OCI-LY7 (cell line): ENCODE measurements around the gene FBXW7. TPM values are rescaled to one million over a fixed set of nuclear protein-coding genes. Genes with fewer than 3 reads are reported as not detected.

Experiments
- BruUV-seq: library from RNA; stranded (reverse); fragments of 400-500 nt; replicated peaks from 2 replicates; lab custom pipeline; 2021; lab: Mats Ljungman, UMichigan
- CTCF ChIA-PET: fragments of 300-600 bp; sonication (Branson Sonifier 250); formaldehyde crosslinking; loops from one replicate; lab custom pipeline; 2022; ENCODE audit warnings: antibody characterized with exemption; ENCODE audit not compliant: unreplicated experiment; lab: Charles Lee
- POLR2A ChIA-PET: fragments of 300-600 bp; sonication (Branson Sonifier 250); formaldehyde crosslinking; loops from one replicate; lab custom pipeline; 2022; ENCODE audit warnings: antibody characterized with exemption; lab: Charles Lee
- DNase-seq: peaks from one replicate; pipeline ENCODE4 v3.0.0-alpha.2; 2015; ENCODE audit warnings: low spot score
- H2AFZ ChIP-seq: fragments of 200-600 bp; sonication (generic), shearing (Covaris generic); 2 replicates; pipeline ENCODE4 v1.6.1; 2014; ENCODE audit warnings: mild to moderate bottlenecking, antibody characterized with exemption, low read length, moderate library complexity
- H3K27ac ChIP-seq: fragments of 200-600 bp; sonication (generic); 2 replicates; pipeline ENCODE4 v1.5.1; 2014; ENCODE audit warnings: mixed run types, low read depth, mild to moderate bottlenecking, moderate library complexity, low read length, inconsistent platforms; ENCODE audit not compliant: poor library complexity, severe bottlenecking
- H3K36me3 ChIP-seq: fragments of 200-600 bp; sonication (generic); 2 replicates; pipeline ENCODE4 v1.6.1; 2014; ENCODE audit warnings: mild to moderate bottlenecking, antibody characterized with exemption, low read length, moderate library complexity, mixed read lengths; ENCODE audit not compliant: insufficient read depth
- H3K4me1 ChIP-seq: fragments of 200-600 bp; sonication (generic); 2 replicates; pipeline ENCODE4 v1.5.1; 2014; ENCODE audit warnings: mild to moderate bottlenecking, low read length; ENCODE audit not compliant: insufficient read depth, poor library complexity, severe bottlenecking
- H3K4me2 ChIP-seq: fragments of 200-600 bp; sonication (generic); 2 replicates; pipeline ENCODE4 v1.6.1; 2014; ENCODE audit warnings: mild to moderate bottlenecking, low read length
- H3K4me3 ChIP-seq: fragments of 200-600 bp; sonication (generic); 2 replicates; pipeline ENCODE4 v1.5.1; 2014; ENCODE audit warnings: mild to moderate bottlenecking, low read depth, low read length; ENCODE audit not compliant: poor library complexity, severe bottlenecking
- H3K79me2 ChIP-seq: fragments of 200-600 bp; sonication (generic); 2 replicates; pipeline ENCODE4 v1.6.1; 2016; ENCODE audit warnings: low read depth, mild to moderate bottlenecking, low read length, moderate library complexity, mixed read lengths; ENCODE audit not compliant: insufficient read depth
- H3K9me2 ChIP-seq: fragments of 200-600 bp; sonication (generic); 2 replicates; pipeline ENCODE4 v1.6.1; 2016; ENCODE audit warnings: mild to moderate bottlenecking, low read length, mixed read lengths; ENCODE audit not compliant: insufficient read depth
- H3K9me3 ChIP-seq: fragments of 200-600 bp; sonication (generic); 2 replicates; pipeline ENCODE4 v1.6.1; 2014; ENCODE audit warnings: mild to moderate bottlenecking, mixed run types, low read length, mixed read lengths
- H4K20me1 ChIP-seq: fragments of 200-600 bp; sonication (generic); 2 replicates; pipeline ENCODE4 v1.6.1; 2014; ENCODE audit warnings: mild to moderate bottlenecking, antibody characterized with exemption, low read length, moderate library complexity, mixed read lengths; ENCODE audit not compliant: insufficient read depth
- CTCF ChIP-seq: fragments of 200-600 bp; sonication (generic); conservative IDR thresholded peaks from 2 replicates; pipeline ENCODE4 v1.5.1; 2014; ENCODE audit warnings: mild to moderate bottlenecking, antibody characterized with exemption, low read length, moderate library complexity, mixed read lengths
- EZH2phosphoT487 ChIP-seq: fragments of 200-600 bp; sonication (generic); IDR thresholded peaks from 2 replicates; pipeline ENCODE4 v1.6.1; 2018; ENCODE audit warnings: low read depth, borderline replicate concordance, mild to moderate bottlenecking, mixed run types, antibody characterized with exemption, low read length, moderate library complexity, mixed read lengths
- intact Hi-C: fragments of 100-400 bp; cut with micrococcal nuclease; formaldehyde crosslinking; loops from one replicate; pipeline ENCODE4 v1.10.0; 2022; ENCODE audit not compliant: unreplicated experiment
- total RNA-seq, 2 experiments: library from RNA; depleted of rRNA in 1 of 2; stranded (reverse); fragments of >200 nt in 1 of 2; shearing (Covaris generic) in 1 of 2; gene quantifications; 2 replicates each; pipeline ENCODE4 v1.2.3, GENCODE V29; 2014 to 2022

FBXW7 gene
- total RNA-seq, 2 experiments from 2014 or later: 58.8 to 102 TPM

GRCh38 chr4:152372444-152372843 lies 163.4 kb downstream of the FBXW7 start:
- POLR2A ChIA-PET: interaction anchor here (0.5 to 1.4 kb wide), 5 partner anchors 8 to 1449 kb away, joined by 3 to 12 read pairs (median 4); no protein-coding TSS in a partner anchor
- H4K20me1 ChIP-seq: peaks cover 11% of the 10 kb centered on the region; the same call in 1 of the 2 replicates
- H3K4me1 ChIP-seq: no peaks in the 10 kb centered on the region
- intact Hi-C loops: no loop called here
- H3K9me3 ChIP-seq: no peaks in the 10 kb centered on the region
- H3K4me2 ChIP-seq: no peak overlapping the region
- DNase-seq: no peak
- no peak overlapping the region for H3K27ac ChIP-seq
- CTCF ChIA-PET: no interaction called here
- H2AFZ ChIP-seq: no peak overlapping the region
- no peaks in the 10 kb centered on the region for H3K9me2 ChIP-seq
- BruUV-seq: no TSS peak
- H3K36me3 ChIP-seq: no peaks in the 10 kb centered on the region; the same call in 1 of the 2 replicates
- H3K4me3 ChIP-seq: no peak overlapping the region
- TF ChIP-seq CTCF: no peak
- TF ChIP-seq EZH2phosphoT487: no peak
- 0 out of 2 replicates have a peak, but pooled peaks cover 1% of the 10 kb centered on the region for H3K79me2 ChIP-seq

- POLR2A ChIA-PET: interaction anchor here (0.5 to 1.3 kb wide), 3 partner anchors 281 to 486 kb away, joined by 3 read pairs; partner anchors contain the start of genes ARFIP1 and TIGD4
- TF ChIP-seq EZH2phosphoT487 (no peak), CTCF (peak; percentile 43; the same call in 1 of the 2 replicates)
- DNase-seq: no peak
- no peaks in the 10 kb centered on the region for H3K9me3 ChIP-seq
- no peak overlapping the region for H3K4me3 ChIP-seq
- H3K9me2 ChIP-seq: no peaks in the 10 kb centered on the region
- no peak overlapping the region for H2AFZ ChIP-seq
- CTCF ChIA-PET: no interaction called here
- intact Hi-C loops: no loop called here
- H3K4me2 ChIP-seq: no peak overlapping the region
- peaks cover 11% of the 10 kb centered on the region; the same call in 1 of the 2 replicates for H4K20me1 ChIP-seq
- peaks cover 12% of the 10 kb centered on the region for H3K36me3 ChIP-seq
- no peaks in the 10 kb centered on the region for H3K4me1 ChIP-seq
- no TSS peak for BruUV-seq
- H3K27ac ChIP-seq: no peak overlapping the region
- peaks cover 3% of the 10 kb centered on the region; the same call in 1 of the 2 replicates for H3K79me2 ChIP-seq
Observed at GRCh38 chr4:152369902-152370295, 166.0 kb downstream of the FBXW7 start.

- H3K9me2 ChIP-seq: no peaks in the 10 kb centered on the region
- H3K4me2 ChIP-seq: no peak overlapping the region
- TF ChIP-seq CTCF (no peak), EZH2phosphoT487 (no peak)
- H3K36me3 ChIP-seq: peaks cover 13% of the 10 kb centered on the region
- ChIA-PET POLR2A (interaction anchor here (0.5 to 1.3 kb wide), 2 partner anchors 281 to 487 kb away, joined by 3 read pairs; no protein-coding TSS in a partner anchor), CTCF (no interaction called here)
- H3K79me2 ChIP-seq: peaks cover 3% of the 10 kb centered on the region; the same call in 1 of the 2 replicates
- DNase-seq: no peak
- H3K4me3 ChIP-seq: no peak overlapping the region
- BruUV-seq: no TSS peak
- no peaks in the 10 kb centered on the region for H3K9me3 ChIP-seq
- intact Hi-C loops: no loop called here
- no peak overlapping the region for H3K27ac ChIP-seq
- no peak overlapping the region for H2AFZ ChIP-seq
- H4K20me1 ChIP-seq: peaks cover 11% of the 10 kb centered on the region; the same call in 1 of the 2 replicates
- no peaks in the 10 kb centered on the region for H3K4me1 ChIP-seq
Observed at GRCh38 chr4:152369203-152369901, 166.5 kb downstream of the FBXW7 start.
